NCI-H2227 (cell line): ENCODE measurements around the gene UGT1A8.
"Not testable (repeated sequence)": the region's sequence is repeated elsewhere in the genome, so short reads cannot be mapped to it uniquely, and the experiment has no call there.

Experiments used
- DNase-seq: peaks from one replicate; lab custom pipeline; 2025; ENCODE audit not compliant: unreplicated experiment; lab: John Stamatoyannopoulos, UW

The UGT1A8 gene

DNA sequence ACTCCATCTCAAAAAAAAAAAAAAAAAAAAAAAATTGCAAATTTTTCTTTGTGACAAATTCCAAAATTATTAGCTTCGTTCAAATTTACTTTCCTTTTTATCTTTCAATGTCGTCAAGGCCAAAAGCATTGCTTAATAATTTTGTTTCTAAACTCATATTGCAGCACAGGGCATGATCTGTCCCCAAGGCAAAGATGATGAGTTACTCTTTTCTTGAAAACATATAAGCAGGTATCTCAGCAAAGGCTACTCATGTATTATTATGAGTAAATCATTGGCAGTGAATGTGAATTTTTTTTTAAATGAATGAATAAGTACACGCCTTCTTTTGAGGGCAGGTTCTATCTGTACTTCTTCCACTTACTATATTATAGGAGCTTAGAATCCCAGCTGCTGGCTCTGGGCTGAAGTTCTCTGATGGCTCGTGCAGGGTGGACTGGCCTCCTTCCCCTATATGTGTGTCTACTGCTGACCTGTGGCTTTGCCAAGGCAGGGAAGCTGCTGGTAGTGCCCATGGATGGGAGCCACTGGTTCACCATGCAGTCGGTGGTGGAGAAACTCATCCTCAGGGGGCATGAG lies 64.2 kb downstream of the UGT1A8 start, which contains the start of gene UGT1A7:
Gene UGT1A7 (plus strand): TSS at position 381 of the 579 bp plus-strand sequence. CDS start 37 bp downstream, at position 418.
- no peak for DNase-seq

- DNase-seq: no peak
These were observed 67.2 kb downstream of the UGT1A8 start for GRCh38 chr2:233684640-233685039.

DNA sequence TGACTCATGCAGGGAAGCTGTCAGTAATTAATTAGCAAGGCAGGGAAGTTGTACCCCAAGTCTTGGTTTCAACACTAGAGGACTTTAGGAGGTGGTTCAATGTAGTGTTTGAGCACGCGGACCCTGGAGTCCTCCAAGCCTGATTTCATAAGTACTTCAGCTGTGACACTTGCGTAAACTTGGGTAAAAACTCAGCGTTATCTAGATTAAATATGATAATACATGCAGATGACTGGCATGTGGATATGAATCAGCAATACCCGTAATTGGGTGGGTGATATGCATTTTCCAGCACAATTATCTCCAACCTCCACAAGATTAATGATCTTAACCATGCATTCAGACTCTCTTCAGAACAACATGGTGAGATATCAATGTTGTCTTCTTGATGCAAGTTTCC lies 69.5 kb downstream of the UGT1A8 start:
- DNase-seq: no peak

DNA sequence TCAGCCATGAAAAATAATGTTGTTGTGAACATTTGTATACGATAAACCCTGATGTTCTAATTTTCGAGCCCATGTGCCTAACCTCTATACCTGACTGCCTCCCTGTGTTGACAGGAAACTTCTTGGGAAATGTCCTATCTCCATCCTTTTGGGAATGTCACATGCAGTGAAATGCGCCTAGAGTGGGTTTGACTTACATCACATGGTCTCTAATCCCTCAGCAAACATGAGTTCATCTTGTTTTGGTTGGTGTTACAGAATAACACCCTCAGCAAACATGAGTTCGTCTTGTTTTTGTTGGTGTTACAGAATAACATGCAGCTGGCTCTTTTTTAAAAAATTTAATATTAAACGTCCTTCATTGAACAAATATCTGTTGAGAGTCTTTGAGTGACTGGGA lies 70.9 kb downstream of the UGT1A8 start:
- DNase-seq: no peak

- DNase-seq: no peak
These were observed 71.6 kb downstream of the UGT1A8 start for GRCh38 chr2:233689031-233689430.

- no peak for DNase-seq
These were observed 72.1 kb downstream of the UGT1A8 start for GRCh38 chr2:233689501-233689900.

DNA sequence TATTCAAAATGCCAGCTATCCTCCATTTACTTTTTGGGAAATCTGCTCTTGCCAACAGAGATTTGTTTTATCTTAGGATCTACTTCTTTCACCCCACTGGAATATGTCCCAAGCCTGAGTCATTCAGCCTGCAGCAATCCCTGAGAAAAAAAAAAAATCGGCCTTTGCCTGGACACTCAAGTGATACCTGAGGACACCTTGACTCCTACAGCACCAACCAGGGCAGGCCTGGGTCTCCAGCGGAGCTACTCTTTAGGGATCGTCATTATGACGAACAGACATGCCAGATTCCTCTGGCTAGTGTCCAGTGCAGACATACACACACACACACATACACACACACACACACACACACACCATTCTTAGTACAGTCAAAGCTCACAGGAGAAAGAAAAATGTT lies 73.0 kb downstream of the UGT1A8 start:
- DNase-seq: no peak

DNA sequence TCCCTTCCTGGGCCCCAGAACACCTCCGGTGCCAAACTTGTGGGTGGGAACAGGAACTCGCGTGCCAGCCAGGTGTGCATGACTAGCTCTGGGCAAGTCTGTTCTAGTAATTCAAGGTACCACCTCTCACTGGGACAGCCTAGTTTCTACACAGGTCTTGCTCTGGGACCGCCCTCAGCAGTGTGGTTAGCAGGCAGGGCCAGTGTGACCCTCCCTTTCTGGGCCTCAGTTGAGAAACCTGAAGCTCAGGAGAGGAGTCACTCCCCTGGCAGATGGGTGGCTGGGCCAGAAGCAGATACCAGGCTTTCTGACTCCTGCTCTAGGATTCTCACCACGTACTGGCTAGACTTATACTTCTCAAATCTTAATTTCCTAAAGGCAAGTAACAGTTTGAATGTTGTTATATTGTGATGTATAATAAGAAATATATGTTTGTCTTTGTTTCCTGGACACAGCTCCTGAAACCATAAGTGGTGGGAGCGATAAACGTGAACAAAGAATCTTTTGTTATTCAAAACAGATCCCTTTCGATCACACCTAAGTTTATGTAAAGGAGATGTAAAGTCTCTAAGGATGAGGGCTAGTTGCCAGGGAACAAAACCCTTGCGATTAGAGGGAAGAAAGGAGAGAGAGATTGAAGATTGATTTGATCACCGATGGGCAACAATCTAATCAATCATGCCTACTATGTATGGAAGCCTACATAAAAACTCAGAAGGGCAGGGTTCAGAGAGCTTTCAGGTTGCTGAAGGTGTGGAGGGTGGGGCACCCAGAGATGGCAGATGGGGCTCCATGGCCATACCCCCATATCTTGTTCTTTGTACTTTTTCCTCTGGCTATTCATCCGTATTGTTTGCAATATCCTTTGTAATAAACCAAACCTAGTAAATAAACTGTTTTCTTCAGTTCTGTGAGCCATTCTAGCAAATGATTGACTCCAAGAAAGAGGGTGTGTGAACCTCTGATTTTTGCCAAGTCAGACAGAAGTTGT lies 74.3 kb downstream of the UGT1A8 start:
- DNase-seq: no peak

DNA sequence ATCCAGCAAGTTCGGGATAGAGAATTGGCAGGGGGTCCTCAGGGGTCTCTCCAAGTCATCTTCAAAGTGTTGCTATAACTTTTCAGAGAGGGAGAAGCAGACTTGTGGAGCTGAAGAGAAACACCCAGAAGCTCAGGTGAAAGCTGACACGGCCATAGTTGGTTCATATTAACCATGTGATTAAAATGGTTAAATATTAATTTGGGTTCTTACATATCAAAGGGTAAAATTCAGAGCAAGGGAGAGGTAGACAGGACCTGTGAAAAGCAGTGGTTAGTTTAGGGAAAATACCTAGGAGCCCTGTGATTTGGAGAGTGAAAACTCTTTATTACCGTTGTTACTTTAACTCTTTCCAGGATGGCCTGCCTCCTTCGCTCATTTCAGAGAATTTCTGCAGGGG lies 75.2 kb downstream of the UGT1A8 start, which contains the start of gene UGT1A6:
Gene UGT1A6 (plus strand): TSS at position 243 of the 400 bp plus-strand sequence. CDS start 115 bp downstream, at position 358.
- no peak for DNase-seq

- DNase-seq: no peak
These were observed 76.5 kb downstream of the UGT1A8 start for GRCh38 chr2:233693963-233694362.

DNA sequence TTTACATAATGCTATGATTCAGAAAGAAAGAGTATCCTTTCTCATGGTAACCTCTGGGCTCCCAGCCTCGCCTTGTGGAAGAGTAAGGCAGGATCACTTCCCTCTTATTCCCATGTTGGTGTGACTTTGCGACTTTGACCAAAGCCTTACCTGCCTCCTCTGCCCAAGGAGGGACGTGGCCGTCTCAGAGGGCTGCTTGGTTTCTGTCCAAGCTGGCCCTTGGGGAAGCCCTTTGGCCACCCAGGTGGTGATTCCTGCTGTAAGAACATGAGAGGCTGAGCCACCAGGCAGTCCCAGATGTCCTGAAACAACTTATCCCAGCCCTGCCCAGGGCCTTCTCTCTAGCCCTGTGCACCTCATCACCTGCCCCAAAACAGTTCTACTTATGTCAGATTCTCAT lies 81.3 kb downstream of the UGT1A8 start:
- DNase-seq: no peak

DNA sequence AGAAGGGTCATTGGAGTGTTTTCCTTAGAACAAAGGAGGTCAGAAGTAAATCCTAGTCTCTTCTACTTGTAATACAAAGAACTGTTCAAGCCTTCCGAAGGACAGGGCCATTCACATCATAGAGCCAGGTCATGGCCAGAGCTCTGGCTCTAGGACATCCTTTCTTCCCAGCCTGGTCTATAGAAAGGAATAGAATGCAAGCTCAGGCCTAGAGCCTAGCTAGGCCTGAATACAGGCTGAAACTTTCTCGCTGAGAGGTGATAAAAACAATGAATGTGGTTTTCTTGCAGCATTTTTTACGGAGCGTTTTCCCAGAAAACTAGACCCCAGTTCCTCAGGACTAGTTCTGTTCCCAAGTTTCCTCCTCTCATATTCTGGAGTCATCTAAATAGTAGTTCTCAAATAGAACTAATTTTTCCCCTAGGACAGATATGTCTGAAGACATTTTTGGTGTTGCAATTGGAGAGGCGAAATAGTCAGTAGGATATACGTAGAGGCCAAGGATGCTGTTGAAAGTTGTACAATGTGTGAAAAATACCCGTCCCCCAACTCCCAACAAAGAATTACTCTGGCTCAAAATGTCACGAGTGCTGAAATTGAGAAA lies 82.1 kb downstream of the UGT1A8 start:
- DNase-seq: no peak

DNA sequence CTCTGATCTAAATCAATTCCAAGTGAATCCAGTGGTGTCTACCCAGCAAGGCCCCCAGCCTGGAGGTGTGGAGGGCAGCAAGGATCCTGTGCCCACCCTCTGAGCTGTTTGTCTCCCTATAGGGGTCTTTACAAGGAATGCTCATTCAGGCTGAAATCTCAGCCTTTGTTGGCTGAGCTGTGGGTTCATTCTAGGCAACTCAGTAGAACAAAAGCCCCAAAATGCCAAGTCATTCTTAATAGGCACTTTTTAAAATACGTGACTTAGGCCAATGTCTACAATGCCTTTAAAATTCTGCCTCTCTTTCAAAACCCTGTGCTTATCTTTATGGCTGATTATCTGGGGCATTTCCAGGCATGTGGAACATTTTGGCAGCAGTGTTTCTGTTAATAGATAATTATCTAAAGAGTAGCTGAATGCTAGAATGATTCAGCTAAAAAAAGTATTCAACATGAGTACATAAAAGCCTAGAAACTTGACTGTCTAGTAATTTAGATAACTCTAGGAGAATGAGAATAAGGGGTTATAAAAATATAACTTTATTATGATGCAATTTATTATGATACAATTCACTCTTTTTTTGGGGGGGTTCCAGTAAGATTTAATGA lies 82.7 kb downstream of the UGT1A8 start:
- no peak for DNase-seq

DNA sequence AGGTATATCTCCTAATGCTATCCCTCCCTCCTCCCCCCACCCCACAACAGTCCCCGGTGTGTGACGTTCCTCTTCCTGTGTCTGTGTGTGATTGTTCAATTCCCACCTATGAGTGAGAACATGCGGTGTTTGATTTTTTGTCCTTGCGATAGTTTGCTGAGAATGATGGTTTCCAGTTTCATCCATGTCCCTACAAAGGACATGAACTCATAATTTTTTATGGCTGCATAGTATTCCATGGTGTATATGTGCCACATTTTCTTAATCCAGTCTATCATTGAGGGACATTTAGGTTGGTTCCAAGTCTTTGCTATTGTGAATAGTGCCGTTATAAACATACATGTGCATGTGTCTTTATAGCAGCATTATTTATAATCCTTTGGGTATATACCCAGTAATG lies 83.4 kb downstream of the UGT1A8 start:
- not testable (repeated sequence) for DNase-seq

DNA sequence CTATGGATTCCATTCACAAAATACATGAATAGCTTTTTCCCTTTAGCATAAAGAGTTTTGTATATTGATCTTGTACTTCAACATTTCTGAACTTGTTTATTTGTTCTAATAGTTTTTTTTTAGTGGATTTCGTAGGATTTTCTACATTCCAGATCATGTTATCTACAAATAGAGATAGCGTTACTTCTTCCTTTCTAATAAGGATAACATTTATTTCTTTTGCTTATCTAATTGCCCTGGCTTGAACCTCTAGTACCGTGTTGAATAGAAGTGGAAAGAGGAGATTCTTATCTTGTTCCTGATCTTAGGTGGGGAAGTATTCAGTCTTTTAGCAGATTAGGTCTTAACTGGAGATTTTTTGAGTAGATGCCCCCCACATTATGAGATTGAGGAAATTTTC lies 84.8 kb downstream of the UGT1A8 start:
- no peak for DNase-seq

DNA sequence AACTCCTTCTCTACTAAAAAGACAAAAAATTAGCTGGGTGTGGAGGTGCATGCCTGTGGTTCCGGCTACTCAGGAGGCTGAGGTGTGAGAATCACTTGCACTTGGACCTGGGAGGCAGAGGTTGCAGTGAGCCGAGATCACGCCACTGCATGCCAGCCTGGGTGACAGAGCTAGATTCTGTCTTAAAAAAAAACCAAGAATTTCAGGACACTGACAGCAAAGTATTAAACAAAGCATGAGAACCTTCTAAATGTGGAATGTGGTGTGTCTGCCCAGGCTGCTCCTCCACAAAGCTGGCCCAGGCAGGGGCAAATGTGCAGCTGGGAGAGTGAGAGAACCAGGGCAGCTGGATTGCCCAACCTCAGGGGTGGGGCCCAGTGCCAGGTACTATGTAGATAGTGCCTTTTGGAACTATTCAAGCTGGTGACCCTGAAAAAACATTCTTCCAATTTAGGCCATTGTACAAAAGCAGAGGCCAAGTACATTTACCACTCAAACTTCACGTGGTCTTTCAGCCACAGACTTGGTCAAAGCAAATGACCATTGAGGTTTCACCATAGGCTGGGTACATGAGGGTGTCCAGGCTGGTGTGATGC lies 88.6 kb downstream of the UGT1A8 start:
- no peak for DNase-seq

DNA sequence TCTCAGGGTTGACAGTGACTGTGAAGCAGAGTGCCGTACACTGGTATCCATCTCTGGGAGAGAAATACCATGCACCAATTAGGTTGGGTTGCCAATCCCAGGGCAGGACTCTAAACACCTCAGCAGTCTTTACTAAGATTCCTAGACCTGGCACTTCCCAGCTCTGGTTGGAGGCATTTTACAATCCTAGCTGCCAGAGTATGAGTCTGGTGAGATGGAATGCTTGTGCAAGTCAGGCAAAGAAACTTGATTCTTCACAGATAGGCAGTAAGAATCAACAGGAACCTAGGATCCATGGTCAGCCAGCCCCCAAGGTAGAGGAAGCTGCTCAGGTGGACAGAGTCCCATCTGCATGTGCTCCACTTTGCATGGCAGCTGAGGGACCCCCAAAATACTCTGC lies 89.3 kb downstream of the UGT1A8 start:
- DNase-seq: no peak

GRCh38 chr2:233707940-233708644 lies 90.7 kb downstream of the UGT1A8 start:
- DNase-seq: no peak

GRCh38 chr2:233708942-233709341 lies 91.5 kb downstream of the UGT1A8 start:
- DNase-seq: no peak

- DNase-seq: peak; percentile 59
These were observed 94.0 kb downstream of the UGT1A8 start for GRCh38 chr2:233711312-233712008.
